GM12878 (cell line): ENCODE measurements around the gene DDR2. TPM values are rescaled to one million over a fixed set of nuclear protein-coding genes. Genes with fewer than 3 reads are reported as not detected.
"Not testable (repeated sequence)": the region's sequence is repeated elsewhere in the genome, so short reads cannot be mapped to it uniquely, and the experiment has no call there.

ENCODE experiments used
- ATAC-seq: fragments of 200-7000 bp; cut with Tn5 transposase; 3 replicates; pipeline ENCODE4 v1.9.1; 2020; ENCODE audit warnings: mild to moderate bottlenecking, moderate library complexity
- BruUV-seq: library from RNA; stranded (reverse); fragments of 400-500 nt; replicated peaks from 2 replicates; lab custom pipeline; 2021; lab: Mats Ljungman, UMichigan
- CTCF ChIA-PET: fragments of 300-600 bp; sonication (Branson Sonifier 250); formaldehyde crosslinking; extraction: SDS; loops from one replicate; lab custom pipeline; 2021; ENCODE audit warnings: inconsistent platforms; lab: Yijun Ruan, JAX
- POLR2A ChIA-PET: fragments of 350-600 bp; formaldehyde crosslinking; extraction: SDS; loops from one replicate; lab custom pipeline; 2021; ENCODE audit warnings: inconsistent platforms; lab: Charles Lee
- RAD21 ChIA-PET: fragments of 300-600 bp; sonication (Branson Sonifier 250); formaldehyde crosslinking; loops from one replicate; lab custom pipeline; 2023; ENCODE audit warnings: antibody characterized with exemption; ENCODE audit not compliant: unreplicated experiment; lab: Charles Lee
- SMC1A ChIA-PET: fragments of 300-600 bp; sonication (Branson Sonifier 250); formaldehyde crosslinking; loops from one replicate; lab custom pipeline; 2023; ENCODE audit not compliant: unreplicated experiment, uncharacterized antibody; lab: Charles Lee
- DNase-seq: peaks from one replicate; pipeline ENCODE4 v3.0.0-alpha.2; 2011; ENCODE audit warnings: low read depth, low spot score
- FAIRE-seq: peaks from 3 replicates; lab custom pipeline; 2011; peaks lifted over from hg19 to GRCh38; lab: Jason Lieb, UNC
- H2AFZ ChIP-seq: 2 replicates; pipeline ENCODE4 v1.6.0; 2011; ENCODE audit warnings: low read depth, low read length, control low read depth; ENCODE audit not compliant: control insufficient read depth
- H3K27ac ChIP-seq: 2 replicates; pipeline ENCODE4 v1.5.1; 2011; ENCODE audit warnings: control low read depth; ENCODE audit not compliant: control insufficient read depth, insufficient read depth
- H3K27me3 ChIP-seq, 2 experiments: replicated peaks in 1 of 2; 2 replicates each; pipeline versions ENCODE4 v1.6.0 to v1.6.1; 2011; ENCODE audit warnings: low read length in 1 of 2; ENCODE audit not compliant: control insufficient read depth in 2 of 2, insufficient read depth in 2 of 2
- H3K36me3 ChIP-seq, 2 experiments: 2 replicates each; pipeline ENCODE4 v1.5.1; 2011; ENCODE audit warnings: low read length in 1 of 2; ENCODE audit not compliant: control insufficient read depth in 2 of 2, insufficient read depth in 2 of 2
- H3K4me1 ChIP-seq: 2 replicates; pipeline ENCODE4 v1.6.1; 2011; ENCODE audit warnings: mild to moderate bottlenecking, low read length, moderate library complexity, mixed read lengths; ENCODE audit not compliant: control insufficient read depth, insufficient read depth
- H3K4me2 ChIP-seq: 2 replicates; pipeline ENCODE4 v1.6.0; 2011; ENCODE audit warnings: control low read depth; ENCODE audit not compliant: control insufficient read depth, insufficient read depth
- H3K4me3 ChIP-seq: fragments of 200-600 bp; sonication (generic); 2 replicates; pipeline ENCODE4 v1.5.1; 2016
- H3K79me2 ChIP-seq: 2 replicates; pipeline ENCODE4 v1.6.0; 2011; ENCODE audit warnings: low read length; ENCODE audit not compliant: control insufficient read depth, insufficient read depth
- H3K9ac ChIP-seq: 2 replicates; pipeline ENCODE4 v1.8.0; 2011; ENCODE audit warnings: low read length, control low read depth, mixed read lengths; ENCODE audit not compliant: control insufficient read depth, insufficient read depth
- H3K9me3 ChIP-seq: replicated peaks from 3 replicates; pipeline ENCODE4 v1.5.1; 2011; ENCODE audit warnings: mild to moderate bottlenecking, low read length; ENCODE audit not compliant: control insufficient read depth, insufficient read depth
- H4K20me1 ChIP-seq: 2 replicates; pipeline ENCODE4 v1.6.0; 2011; ENCODE audit not compliant: control insufficient read depth, insufficient read depth
- DPF2 ChIP-seq: fragments of 450-650 bp; IDR thresholded peaks from 2 replicates; pipeline ENCODE4 v1.6.1; 2017; ENCODE audit warnings: mild to moderate bottlenecking
- HCFC1 ChIP-seq: fragments of 150-350 bp; IDR thresholded peaks from 2 replicates; pipeline ENCODE4 v1.6.1; 2014; ENCODE audit warnings: low read length
- JUNB ChIP-seq: IDR thresholded peaks from 2 replicates; pipeline ENCODE4 v1.6.1; 2016; ENCODE audit warnings: antibody characterized with exemption, mild to moderate bottlenecking
- MEF2B ChIP-seq: fragments of 450-650 bp; IDR thresholded peaks from 2 replicates; pipeline ENCODE4 v1.6.1; 2018; ENCODE audit warnings: mild to moderate bottlenecking, moderate library complexity; ENCODE audit not compliant: partially characterized antibody, poor library complexity, severe bottlenecking
- NFIC ChIP-seq: IDR thresholded peaks from 2 replicates; pipeline ENCODE4 v1.6.1; 2012; ENCODE audit warnings: low read depth, mild to moderate bottlenecking, inconsistent platforms, low read length, moderate library complexity
- POU2F2 ChIP-seq: IDR thresholded peaks from 3 replicates; pipeline ENCODE4 v1.6.1; 2011; ENCODE audit warnings: low read depth, mild to moderate bottlenecking, low read length, borderline replicate concordance
- RAD51 ChIP-seq: fragments of 450-650 bp; IDR thresholded peaks from 2 replicates; pipeline ENCODE4 v1.6.1; 2016; ENCODE audit warnings: moderate library complexity, mild to moderate bottlenecking, inconsistent platforms
- RFX5 ChIP-seq: IDR thresholded peaks from 2 replicates; pipeline ENCODE4 v1.6.1; 2011; ENCODE audit warnings: low read depth, low read length, improper control_type of control experiment
- RUNX3 ChIP-seq: IDR thresholded peaks from 2 replicates; pipeline ENCODE4 v1.6.1; 2012; ENCODE audit warnings: low read length, inconsistent platforms
- ZNF217 ChIP-seq: fragments of 450-650 bp; IDR thresholded peaks from 2 replicates; pipeline ENCODE4 v1.6.1; 2017; ENCODE audit warnings: antibody characterized with exemption, mild to moderate bottlenecking
- WGBS: methylation state at CpG from one replicate; pipeline ENCODE4 v1.1.6; 2016; ENCODE audit warnings: low lambda C conversion rate; ENCODE audit not compliant: insufficient replicate concordance, insufficient coverage; ENCODE audit errors: missing lambda C conversion rate; 5-methylcytosine and 5-hydroxymethylcytosine counted together
- in situ Hi-C: fragments of 300-500 bp; cut with MboI; formaldehyde crosslinking; loops from 9 replicates; pipeline ENCODE4 v1.14.3; 2018; ENCODE audit warnings: mixed read lengths
- intact Hi-C: fragments of 100-400 bp; cut with micrococcal nuclease; formaldehyde crosslinking; loops from one replicate; pipeline ENCODE4 v1.14.2; 2022; ENCODE audit not compliant: unreplicated experiment
- polyA plus RNA-seq, 11 experiments: library from polyadenylated mRNA; depleted of rRNA in 4 of 11; unstranded in 6 of 11; stranded (reverse) in 5 of 11; fragments of >200 nt; fragmentation: Nextera tagmentation in 4 of 11; fragmentation: Illumina TruSeq in 1 of 11; extraction: Ambion mirVana in 4 of 11; extraction: Trizol in 1 of 11; gene quantifications; 1 replicate in 1 of 11; 2 replicates in 10 of 11; pipeline versions ENCODE4 v1.2.1 to v1.2.3, GENCODE V29; 2011 to 2016; ENCODE audit warnings: inconsistent platforms in 2 of 11, missing spikeins in 2 of 11, low read depth in 1 of 11
- total RNA-seq, 4 experiments: library from RNA; depleted of rRNA in 3 of 4; stranded (reverse); fragments of >200 nt in 3 of 4; fragmentation: Illumina TruSeq in 1 of 4; extraction: Trizol in 1 of 4; gene quantifications; 2 replicates each; pipeline versions ENCODE4 v1.2.1 to v1.2.3, GENCODE V29; 2013 to 2021
- TF ChIP-seq, protein P1 (sequence below): fragments of 150-350 bp; IDR thresholded peaks from 2 replicates; pipeline ENCODE4 v1.6.1; 2016; ENCODE audit warnings: low read depth, low read length

DDR2 gene
- total and polyA plus RNA-seq, 10 of the 15 experiments (the other 5 are each of a cell fraction or from before 2014, with no cell fraction given): 1.9 to 8.8 (median 5.5) TPM

DNA sequence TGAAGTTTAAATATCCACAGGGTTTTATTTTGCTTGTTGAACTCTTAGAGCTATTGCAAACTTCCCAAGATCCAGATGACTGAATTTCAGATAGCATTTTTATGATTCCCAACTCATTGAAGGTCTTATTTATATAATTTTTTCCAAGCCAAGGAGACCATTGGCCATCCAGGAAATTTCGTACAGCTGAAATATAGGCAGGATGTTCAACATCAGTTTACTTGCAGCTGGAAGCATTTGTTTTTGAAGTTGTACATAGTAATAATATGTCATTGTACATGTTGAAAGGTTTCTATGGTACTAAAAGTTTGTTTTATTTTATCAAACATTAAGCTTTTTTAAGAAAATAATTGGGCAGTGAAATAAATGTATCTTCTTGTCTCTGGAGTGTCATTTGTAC lies 32.8 kb upstream of the DDR2 start:
- no peaks in the 10 kb centered on the region for H3K9me3 ChIP-seq
- ChIA-PET POLR2A (interaction anchor here (0.6 kb wide), 1 partner anchor 296 kb away, joined by 7 read pairs; no protein-coding TSS in a partner anchor), SMC1A (interaction anchor here (0.7 to 3.1 kb wide), 5 partner anchors 10 to 39 kb away, joined by 3 to 10 read pairs (median 4); partner anchors contain the start of gene DDR2), RAD21 (no interaction called here), CTCF (interaction anchor here (1.1 to 4.1 kb wide), 3 partner anchors 14 to 242 kb away, joined by 3 to 28 read pairs (median 5); no protein-coding TSS in a partner anchor)
- ATAC-seq (no peak), FAIRE-seq (no peak), DNase-seq (no peak)
- H4K20me1 ChIP-seq: no peaks in the 10 kb centered on the region
- no peak overlapping the region for H3K4me3 ChIP-seq
- H3K79me2 ChIP-seq: no peaks in the 10 kb centered on the region
- 100% methylated on average over 1 of the region's 1 CpG for WGBS
- peaks cover 0 to 8% of the 10 kb centered on the region in 2 experiments; a peak in 2 of 4 replicates for H3K36me3 ChIP-seq
- in situ Hi-C loops (no loop called here), intact Hi-C loops (no loop called here)
- H3K9ac ChIP-seq: no peak overlapping the region
- H3K27ac ChIP-seq: no peak overlapping the region
- H2AFZ ChIP-seq: no peak overlapping the region
- H3K4me1 ChIP-seq: no peaks in the 10 kb centered on the region
- no peaks in the 10 kb centered on the region for H3K27me3 ChIP-seq
- H3K4me2 ChIP-seq: no peak overlapping the region
- TF ChIP-seq DPF2 (no peak), RFX5 (no peak), RUNX3 (no peak), NFIC (no peak), JUNB (no peak), RAD51 (no peak), MEF2B (no peak), POU2F2 (no peak), HCFC1 (no peak), ZNF217 (no peak)
- TF ChIP-seq, protein P1, sequence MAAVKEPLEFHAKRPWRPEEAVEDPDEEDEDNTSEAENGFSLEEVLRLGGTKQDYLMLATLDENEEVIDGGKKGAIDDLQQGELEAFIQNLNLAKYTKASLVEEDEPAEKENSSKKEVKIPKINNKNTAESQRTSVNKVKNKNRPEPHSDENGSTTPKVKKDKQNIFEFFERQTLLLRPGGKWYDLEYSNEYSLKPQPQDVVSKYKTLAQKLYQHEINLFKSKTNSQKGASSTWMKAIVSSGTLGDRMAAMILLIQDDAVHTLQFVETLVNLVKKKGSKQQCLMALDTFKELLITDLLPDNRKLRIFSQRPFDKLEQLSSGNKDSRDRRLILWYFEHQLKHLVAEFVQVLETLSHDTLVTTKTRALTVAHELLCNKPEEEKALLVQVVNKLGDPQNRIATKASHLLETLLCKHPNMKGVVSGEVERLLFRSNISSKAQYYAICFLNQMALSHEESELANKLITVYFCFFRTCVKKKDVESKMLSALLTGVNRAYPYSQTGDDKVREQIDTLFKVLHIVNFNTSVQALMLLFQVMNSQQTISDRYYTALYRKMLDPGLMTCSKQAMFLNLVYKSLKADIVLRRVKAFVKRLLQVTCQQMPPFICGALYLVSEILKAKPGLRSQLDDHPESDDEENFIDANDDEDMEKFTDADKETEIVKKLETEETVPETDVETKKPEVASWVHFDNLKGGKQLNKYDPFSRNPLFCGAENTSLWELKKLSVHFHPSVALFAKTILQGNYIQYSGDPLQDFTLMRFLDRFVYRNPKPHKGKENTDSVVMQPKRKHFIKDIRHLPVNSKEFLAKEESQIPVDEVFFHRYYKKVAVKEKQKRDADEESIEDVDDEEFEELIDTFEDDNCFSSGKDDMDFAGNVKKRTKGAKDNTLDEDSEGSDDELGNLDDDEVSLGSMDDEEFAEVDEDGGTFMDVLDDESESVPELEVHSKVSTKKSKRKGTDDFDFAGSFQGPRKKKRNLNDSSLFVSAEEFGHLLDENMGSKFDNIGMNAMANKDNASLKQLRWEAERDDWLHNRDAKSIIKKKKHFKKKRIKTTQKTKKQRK: no peak
- BruUV-seq: no TSS peak

- H3K27ac ChIP-seq, H3K4me2 ChIP-seq, in situ Hi-C loops, H3K27me3 ChIP-seq, DNase-seq, H3K36me3 ChIP-seq, H3K4me1 ChIP-seq, POLR2A ChIA-PET, H2AFZ ChIP-seq, H3K9ac ChIP-seq, RAD21 ChIA-PET, H3K79me2 ChIP-seq, H3K4me3 ChIP-seq, ATAC-seq, intact Hi-C loops, FAIRE-seq, H4K20me1 ChIP-seq, BruUV-seq, H3K9me3 ChIP-seq: not testable (repeated sequence)
- WGBS: 100% methylated on average over 2 of the region's 2 CpGs
- SMC1A ChIA-PET: interaction anchor here (4.0 kb wide), 1 partner anchor 11 kb away, joined by 24 read pairs; no protein-coding TSS in a partner anchor
- CTCF ChIA-PET: interaction anchor here (1.0 to 2.3 kb wide), 3 partner anchors 8 to 76 kb away, joined by 3 to 15 read pairs (median 4); no protein-coding TSS in a partner anchor
Observed at GRCh38 chr1:162603117-162603516, 29.1 kb upstream of the DDR2 start.
